Tibial nerve (tissue), 4 donors: ENCODE measurements around the gene RSRC1. TPM values are rescaled to one million over a fixed set of nuclear protein-coding genes. Genes with fewer than 3 reads are reported as not detected.
"Not testable (repeated sequence)": the region's sequence is repeated elsewhere in the genome, so short reads cannot be mapped to it uniquely, and the experiment has no call there.

Experiments used
- DNase-seq, 2 donors: peaks; one replicate each; pipeline ENCODE4 v3.0.0-alpha.2; 2019; ENCODE audit warnings: low spot score in 2 of 2
- H3K27ac ChIP-seq, 4 donors: fragments of 200-600 bp; sonication (generic) in 3 of 4; one replicate each; pipeline ENCODE4 v1.5.1; 2017 to 2019; ENCODE audit warnings: mild to moderate bottlenecking in 1 of 4
- H3K27me3 ChIP-seq, 2 donors: fragments of 200-600 bp; sonication (generic) in 1 of 2; one replicate each; pipeline versions ENCODE4 v1.5.1 to v1.6.0; 2017 to 2019
- H3K36me3 ChIP-seq, 3 donors: fragments of 200-600 bp; sonication (generic); one replicate each; pipeline ENCODE4 v1.5.1; 2018 to 2019
- H3K4me1 ChIP-seq, 4 donors: fragments of 200-600 bp; sonication (generic) in 3 of 4; one replicate each; pipeline ENCODE4 v1.5.1; 2017 to 2019
- H3K4me3 ChIP-seq, 4 donors: fragments of 200-600 bp; sonication (generic) in 3 of 4; one replicate each; pipeline ENCODE4 v1.5.1; 2017 to 2019; ENCODE audit warnings: mild to moderate bottlenecking in 1 of 4, moderate library complexity in 1 of 4
- H3K9me3 ChIP-seq, 4 donors: fragments of 200-600 bp; sonication (generic) in 3 of 4; one replicate each; pipeline ENCODE4 v1.5.1; 2017 to 2019
- CTCF ChIP-seq, 5 experiments: fragments of 200-600 bp in 3 of 5; fragments of 450-650 bp in 2 of 5; sonication (generic) in 3 of 5; IDR thresholded peaks; one replicate each; pipeline ENCODE4 v1.5.1; 2016 to 2019; ENCODE audit warnings: antibody characterized with exemption in 5 of 5, mild to moderate bottlenecking in 3 of 5, moderate library complexity in 2 of 5
- EP300 ChIP-seq, 2 donors: sonication (generic); formaldehyde crosslinking; IDR thresholded peaks; one replicate each; pipeline ENCODE4 v1.6.1; 2017; ENCODE audit warnings: antibody characterized with exemption in 2 of 2, mild to moderate bottlenecking in 1 of 2
- POLR2A ChIP-seq, 2 donors: fragments of 450-650 bp; IDR thresholded peaks; one replicate each; pipeline ENCODE4 v1.6.1; 2017; ENCODE audit warnings: antibody characterized with exemption in 2 of 2, mild to moderate bottlenecking in 2 of 2, moderate library complexity in 2 of 2
- WGBS, 2 donors: methylation state at CpG; one replicate each; pipeline ENCODE4 v1.1.5; 2018; 5-methylcytosine and 5-hydroxymethylcytosine counted together
- total RNA-seq, 4 donors: library from RNA; depleted of rRNA; stranded (reverse); fragments of >200 nt; gene quantifications; one replicate each; pipeline ENCODE4 v1.1.0, GENCODE V29; 2016

RSRC1 gene
- total RNA-seq, 4 donors from 2014 or later: 58.2 to 70.5 (median 68.6) TPM

- H3K9me3 ChIP-seq: peaks cover 0 to 8% (median 0%) of the 10 kb centered on the region in 4 donors
- WGBS, 2 donors: 68 to 80% methylated on average over 2 of the region's 2 CpGs
Observed at GRCh38 chr3:158111861-158112260, 2.0 kb downstream of the RSRC1 start.

GRCh38 chr3:158113595-158113994 is 3.7 kb downstream of the RSRC1 start:
- Histone ChIP-seq H3K27me3 (peaks cover 0 to 11% of the 10 kb centered on the region in 2 donors), H3K36me3 (peaks cover 0 to 10% (median 0%) of the 10 kb centered on the region in 3 donors), H3K4me1 (peaks cover 0 to 29% (median 10%) of the 10 kb centered on the region in 4 donors)
- not testable (repeated sequence) for DNase-seq, H3K4me3 ChIP-seq, H3K9me3 ChIP-seq, H3K27ac ChIP-seq
- WGBS, 2 donors: 96 to 97% methylated on average over 2 of the region's 2 CpGs

More at GRCh38 chr3:158111861-158112260, 2.0 kb downstream of the RSRC1 start:
- no peak overlapping the region for H3K4me3 ChIP-seq
- DNase-seq: no peak
- no peak overlapping the region for H3K27ac ChIP-seq
- no peak for TF ChIP-seq EP300 (IDR thresholded peaks at IDR 0.05)
- TF ChIP-seq CTCF (IDR thresholded peaks at IDR 0.05): no peak
- TF ChIP-seq POLR2A (IDR thresholded peaks at IDR 0.05): no peak
- peaks cover 0 to 28% of the 10 kb centered on the region in 2 donors for H3K27me3 ChIP-seq
- peaks cover 0 to 38% (median 10%) of the 10 kb centered on the region in 4 donors for H3K4me1 ChIP-seq
- H3K36me3 ChIP-seq: peaks cover 0 to 10% (median 0%) of the 10 kb centered on the region in 3 donors

- Histone ChIP-seq H3K9me3 (peaks cover 0 to 6% (median 0%) of the 10 kb centered on the region in 4 donors), H3K4me1 (no peaks in the 10 kb centered on the region), H3K27ac (no peak overlapping the region), H3K36me3 (peaks cover 0 to 37% (median 15%) of the 10 kb centered on the region in 3 donors), H3K4me3 (no peak overlapping the region), H3K27me3 (no peaks in the 10 kb centered on the region)
- no peak for DNase-seq
- no peak for TF ChIP-seq POLR2A (IDR thresholded peaks at IDR 0.05)
- no peak for TF ChIP-seq CTCF (IDR thresholded peaks at IDR 0.05)
- TF ChIP-seq EP300 (IDR thresholded peaks at IDR 0.05): no peak
Observed at GRCh38 chr3:158120330-158120729, 10.4 kb downstream of the RSRC1 start.

GRCh38 chr3:158121295-158121694 is 11.4 kb downstream of the RSRC1 start:
- peaks cover 0 to 46% (median 15%) of the 10 kb centered on the region in 3 donors for H3K36me3 ChIP-seq
- TF ChIP-seq POLR2A (IDR thresholded peaks at IDR 0.05): no peak
- TF ChIP-seq EP300 (IDR thresholded peaks at IDR 0.05): no peak
- TF ChIP-seq CTCF (IDR thresholded peaks at IDR 0.05): no peak
- no peak overlapping the region for H3K27ac ChIP-seq
- no peak for DNase-seq
- no peak overlapping the region for H3K4me3 ChIP-seq
- no peaks in the 10 kb centered on the region for H3K27me3 ChIP-seq
- peaks cover 0 to 16% (median 3%) of the 10 kb centered on the region in 4 donors for H3K9me3 ChIP-seq
- H3K4me1 ChIP-seq: no peaks in the 10 kb centered on the region

GRCh38 chr3:158122721-158123120 is 12.8 kb downstream of the RSRC1 start:
- WGBS, 2 donors: 78 to 87% methylated on average over 5 of the region's 5 CpGs
- H3K4me1 ChIP-seq, H3K27ac ChIP-seq, DNase-seq, H3K27me3 ChIP-seq, H3K4me3 ChIP-seq: not testable (repeated sequence)
- peaks cover 0 to 30% (median 8%) of the 10 kb centered on the region in 4 donors for H3K9me3 ChIP-seq
- peaks cover 0 to 61% (median 15%) of the 10 kb centered on the region in 3 donors for H3K36me3 ChIP-seq

- TF ChIP-seq POLR2A (IDR thresholded peaks at IDR 0.05) (no peak), EP300 (IDR thresholded peaks at IDR 0.05) (no peak), CTCF (IDR thresholded peaks at IDR 0.05) (no peak)
- Histone ChIP-seq H3K4me1 (no peaks in the 10 kb centered on the region), H3K9me3 (peaks cover 0 to 37% (median 8%) of the 10 kb centered on the region in 4 donors), H3K36me3 (peaks cover 0 to 96% (median 13%) of the 10 kb centered on the region in 3 donors), H3K27me3 (no peaks in the 10 kb centered on the region), H3K27ac (no peak overlapping the region), H3K4me3 (no peak overlapping the region)
- WGBS, 2 donors: 77 to 80% methylated on average over 3 of the region's 3 CpGs
- no peak for DNase-seq
Observed at GRCh38 chr3:158127250-158128219, 17.6 kb downstream of the RSRC1 start.
